ENCODE data around the gene CCDC57.
"Not testable (repeated sequence)": the region's sequence is repeated elsewhere in the genome, so short reads cannot be mapped to it uniquely, and the experiment has no call there.

The CCDC57 gene

DNA sequence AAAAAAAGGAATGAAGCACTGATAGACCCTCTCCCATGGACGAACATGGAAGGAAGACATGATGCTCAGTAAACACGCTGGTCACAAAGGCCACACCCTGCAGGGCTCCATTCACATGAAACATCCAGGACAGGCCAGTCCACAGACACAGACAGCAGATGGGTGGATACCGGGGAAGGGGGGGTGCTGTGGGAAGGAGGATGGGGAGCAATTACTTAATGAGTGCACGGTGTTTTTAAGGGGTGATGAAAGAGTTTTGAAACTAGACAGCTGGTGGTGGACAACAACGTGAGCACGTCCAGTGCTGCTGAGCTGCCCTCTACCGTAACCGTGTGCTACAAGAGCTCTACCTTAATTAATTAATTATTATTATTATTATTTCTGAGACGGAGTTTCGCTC is 10.2 kb upstream of the CCDC57 start:
- DNase-seq, result no peak

DNA sequence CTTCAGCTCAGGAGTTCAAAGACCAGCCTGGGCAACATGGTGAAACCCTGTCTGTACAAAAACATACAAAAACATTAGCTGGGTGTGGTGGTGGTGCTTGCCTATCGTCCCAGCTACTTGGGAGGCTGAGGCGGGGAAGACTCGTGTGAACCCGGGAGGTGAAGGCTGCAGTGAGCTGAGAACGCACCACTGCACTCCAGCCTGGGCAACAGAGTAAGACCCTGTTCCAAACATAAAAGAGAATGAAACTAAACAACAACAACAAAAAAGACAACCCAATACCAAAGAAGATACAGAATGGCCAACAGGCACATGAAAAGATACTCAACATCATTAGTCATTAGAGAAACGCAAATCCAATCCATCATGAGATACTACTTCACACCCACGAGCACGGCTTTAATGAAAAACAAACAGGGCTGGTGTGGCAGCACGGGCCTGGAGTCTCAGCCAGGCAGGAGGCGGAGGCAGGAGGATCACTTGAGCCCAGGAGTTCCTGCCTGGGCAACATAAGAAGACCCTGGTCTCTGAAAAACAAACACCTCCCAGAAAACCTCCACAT is 8.8 kb upstream of the CCDC57 start:
- DNase-seq, result no peak

DNA sequence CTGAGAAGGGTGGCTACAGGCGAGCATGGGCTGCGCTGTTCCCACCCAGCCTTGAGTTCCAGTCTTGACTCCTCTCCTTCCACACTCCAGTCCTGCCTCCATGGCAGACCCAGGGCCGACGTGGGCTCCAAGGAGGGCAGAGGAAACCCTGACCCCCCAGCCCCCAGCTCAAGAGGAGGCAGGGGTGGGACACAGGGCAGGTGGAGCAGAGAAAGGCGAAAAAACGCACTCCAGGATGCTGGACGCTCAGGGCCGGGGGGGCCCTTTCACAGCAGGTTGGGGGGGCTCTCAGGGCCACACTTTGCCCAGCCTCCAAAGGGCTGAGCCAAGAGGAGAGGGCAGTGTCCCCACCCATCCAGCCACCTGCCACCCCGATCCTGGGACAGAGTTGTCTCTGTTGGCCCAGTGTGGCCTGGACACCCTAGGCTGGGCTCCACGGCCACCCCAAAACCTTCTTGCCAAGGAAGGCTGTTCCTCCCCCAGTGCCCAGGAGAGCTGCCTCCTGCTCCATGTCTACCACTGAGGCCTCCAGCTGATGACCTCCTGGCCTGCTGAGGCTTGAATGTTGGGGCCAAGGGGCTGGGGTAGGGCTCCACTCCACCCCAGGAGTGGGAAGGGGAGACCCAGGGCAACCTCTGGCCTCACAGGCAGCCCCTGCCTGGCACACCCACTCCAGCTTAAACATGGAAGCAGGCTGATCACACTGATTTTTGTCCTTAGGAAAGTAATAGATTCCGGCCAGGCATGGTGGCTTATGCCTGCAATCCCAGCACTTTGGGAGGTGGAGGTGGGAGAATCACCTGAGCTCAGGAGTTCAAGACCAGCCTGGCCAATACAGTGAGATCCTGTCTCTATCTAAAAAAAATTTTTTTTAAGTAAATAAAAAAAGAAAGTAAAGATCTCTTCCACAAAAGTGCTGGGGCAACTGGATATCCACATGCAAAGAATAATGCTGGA is 7.4 kb upstream of the CCDC57 start:
- no peak for DNase-seq

GRCh38 chr17:82219083-82219482 is 6.4 kb upstream of the CCDC57 start:
- no peak for DNase-seq

- no peak for DNase-seq
These were observed 5.9 kb upstream of the CCDC57 start for GRCh38 chr17:82218349-82219075.

GRCh38 chr17:82217530-82218204 is 5.0 kb upstream of the CCDC57 start:
- peak; percentile 91 for DNase-seq

DNA sequence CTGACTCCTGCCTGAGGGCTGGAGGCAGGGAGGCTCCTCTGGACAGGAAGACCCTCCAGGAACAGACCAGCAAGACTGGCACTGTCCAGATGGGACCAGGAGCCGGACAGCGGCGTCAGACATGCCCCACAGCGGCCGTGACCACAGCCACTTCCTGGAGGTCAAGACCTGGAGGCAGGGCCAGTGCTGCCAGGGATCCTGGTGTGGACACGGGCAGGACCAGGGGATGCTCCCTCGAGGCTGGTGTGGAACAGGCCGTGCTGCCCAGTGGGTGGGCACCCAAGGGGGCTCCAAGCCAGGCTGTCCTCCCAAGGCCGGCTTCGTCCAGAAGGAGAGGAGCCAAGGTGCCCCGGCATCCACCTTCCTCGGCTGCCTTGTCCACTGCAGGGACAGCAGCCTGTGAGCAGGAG is 4.5 kb upstream of the CCDC57 start:
- DNase-seq, result no peak

DNA sequence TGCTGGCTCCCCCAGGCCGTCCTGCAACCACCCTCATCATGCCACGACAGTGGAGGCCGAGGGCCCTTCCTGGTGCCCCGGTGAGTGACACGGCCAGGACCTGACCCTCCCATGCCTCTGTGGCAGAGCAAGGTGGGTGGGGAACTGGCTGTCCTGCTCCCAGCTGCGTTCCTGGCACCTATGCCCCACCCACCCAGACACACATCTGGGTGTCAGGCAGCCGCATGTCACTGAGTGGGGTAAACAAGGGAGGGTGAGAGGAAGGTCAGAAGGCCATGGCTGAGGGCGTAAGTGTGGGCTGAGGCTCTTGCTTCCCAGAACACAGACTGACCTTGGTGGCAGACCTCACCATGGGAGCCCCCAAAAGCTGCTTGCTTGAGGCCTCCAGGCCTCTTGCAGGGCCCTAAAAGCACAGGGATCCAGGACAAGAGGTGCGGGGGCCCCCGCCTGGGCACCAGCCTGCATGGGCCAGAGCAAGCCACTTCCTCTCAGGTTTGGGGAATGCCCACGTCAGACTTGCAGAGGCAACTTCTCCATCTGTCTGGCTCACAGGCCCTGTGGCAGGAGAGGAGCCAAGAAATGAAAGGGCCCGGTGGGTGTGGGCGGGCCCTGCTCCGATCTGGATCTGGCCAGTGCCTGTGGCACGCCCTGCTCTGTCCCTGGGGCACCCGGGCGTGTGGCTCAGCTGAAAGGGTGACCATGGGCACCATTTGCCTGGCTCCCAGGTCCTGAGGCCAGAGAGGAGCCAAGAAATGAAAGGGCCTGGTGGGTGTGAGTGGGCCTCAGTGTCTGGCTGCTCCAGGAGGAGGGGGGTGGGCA is 3.9 kb upstream of the CCDC57 start:
- DNase-seq, result peak; percentile 78

GRCh38 chr17:82215972-82216300 is 3.3 kb upstream of the CCDC57 start:
- no peak for DNase-seq

DNA sequence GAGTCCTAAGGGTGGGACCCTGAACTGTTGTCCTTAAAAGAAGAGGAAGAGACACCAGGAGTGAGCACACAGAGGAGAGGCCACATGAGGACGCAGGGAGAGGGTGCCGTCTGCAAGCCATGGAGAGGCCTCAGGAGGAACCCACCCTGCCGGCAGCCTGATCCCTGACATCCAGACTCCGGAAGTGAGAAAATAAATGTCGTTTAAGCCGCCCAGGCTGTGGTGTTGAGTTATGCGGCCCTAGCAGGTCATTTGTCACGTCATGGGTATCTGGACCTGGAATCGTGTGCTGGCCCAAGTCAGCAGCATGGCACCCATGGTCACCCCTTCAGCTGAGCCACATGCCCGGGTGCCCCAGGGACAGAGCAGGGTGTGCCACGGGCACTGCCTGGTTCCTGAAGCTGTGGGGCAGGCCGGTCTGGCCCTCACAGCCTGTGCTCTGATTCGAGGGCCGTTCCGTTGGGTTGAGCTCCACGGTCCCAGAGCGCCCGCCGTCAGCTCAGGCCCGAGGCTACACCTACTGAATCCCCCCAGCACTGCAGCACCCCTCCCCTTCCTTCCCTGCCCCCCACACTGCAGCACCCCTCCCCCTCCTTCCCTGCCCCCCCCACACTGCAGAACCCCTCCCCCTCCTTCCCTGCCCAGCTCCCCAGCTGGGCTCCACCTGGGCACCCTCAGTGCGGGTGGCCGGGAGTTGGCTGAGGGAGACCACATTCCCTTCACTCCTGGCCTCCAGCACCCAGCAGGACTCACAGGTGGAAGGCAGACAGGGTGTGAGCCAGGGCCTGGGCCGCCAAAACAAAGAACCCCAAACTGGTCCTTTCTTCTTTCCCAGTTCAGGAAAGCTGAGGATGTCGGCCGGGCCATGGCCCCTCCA is 2.7 kb upstream of the CCDC57 start:
- peak; percentile 37 for DNase-seq

- no peak for DNase-seq
These were observed 1.5 kb upstream of the CCDC57 start for GRCh38 chr17:82214012-82214628.

DNA sequence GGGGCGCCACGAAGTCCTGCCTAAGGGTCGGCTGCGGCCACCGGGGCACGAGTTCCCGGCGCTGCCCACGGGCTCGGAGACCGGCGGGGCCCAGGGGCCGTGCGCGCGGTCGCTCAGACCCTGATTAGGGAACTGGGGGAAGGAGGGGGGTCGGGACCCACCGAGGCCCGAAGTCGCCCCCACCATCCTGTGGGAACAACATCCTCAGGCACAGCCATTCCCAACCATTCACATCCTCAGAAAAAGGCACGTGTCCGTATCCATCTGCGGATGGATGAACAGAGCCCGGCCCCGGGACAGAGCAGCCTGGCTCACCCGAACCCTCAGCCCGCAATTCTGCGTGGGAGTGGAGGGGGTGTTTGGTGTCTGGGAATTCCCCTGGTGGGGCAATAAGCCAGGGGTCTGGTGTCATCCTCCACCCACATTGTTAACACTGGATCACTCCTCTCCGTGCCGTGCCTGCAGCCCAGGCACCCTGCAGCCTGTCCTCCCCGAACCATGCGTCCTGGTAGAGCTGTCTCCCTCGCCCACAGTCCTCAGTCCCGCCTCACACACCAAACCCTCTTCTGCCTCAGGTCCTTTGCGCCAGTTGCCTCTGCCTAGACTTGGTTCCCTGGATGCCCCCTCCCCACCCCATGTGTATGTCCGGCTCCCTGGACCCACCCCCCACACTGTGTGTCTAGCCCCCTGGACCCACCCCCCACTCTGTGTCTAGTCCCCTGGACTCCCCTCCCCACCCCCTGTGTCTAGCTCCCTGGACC is 789 bp upstream of the CCDC57 start:
- DNase-seq, result peak; percentile 80

- not testable (repeated sequence) for DNase-seq
These were observed 2.0 kb downstream of the CCDC57 start for GRCh38 chr17:82210655-82211054.

DNA sequence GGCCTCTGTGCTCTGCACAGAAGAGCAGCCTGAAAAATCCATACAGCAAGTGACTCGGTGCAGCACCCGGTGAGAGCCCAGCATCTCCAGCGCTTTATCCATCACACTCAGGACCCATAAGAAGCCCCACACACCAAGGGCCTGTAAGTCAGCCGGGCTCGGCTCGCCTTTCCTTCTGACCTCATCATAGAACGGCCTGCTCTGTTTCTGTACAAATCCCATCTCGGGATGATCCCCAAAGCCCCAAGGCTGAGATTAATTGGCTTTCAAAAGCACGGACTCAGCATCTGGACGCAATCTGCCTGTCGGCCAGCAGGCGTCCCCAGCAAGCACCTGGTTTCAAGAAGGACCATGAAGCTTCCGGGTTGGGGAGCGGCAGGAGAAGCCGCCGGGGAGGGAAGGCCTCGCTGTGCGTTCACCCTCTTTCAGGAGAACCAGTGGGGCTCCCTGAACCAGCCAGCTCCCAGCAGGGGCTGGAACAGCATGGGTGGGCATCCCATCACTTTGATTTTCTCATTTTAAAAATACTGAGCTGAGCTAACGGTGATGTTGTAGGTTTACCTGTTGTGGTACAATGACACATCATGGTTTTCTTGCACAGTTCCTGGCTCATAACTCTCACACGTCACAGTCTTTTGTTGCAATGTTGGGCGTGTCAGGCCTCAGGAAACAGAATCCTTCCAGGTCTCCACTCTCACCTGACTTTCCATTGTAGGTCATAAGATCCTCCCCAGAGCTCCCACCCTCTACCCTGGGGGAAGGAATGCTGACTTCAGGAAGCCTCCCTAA is 6.7 kb downstream of the CCDC57 start:
- peak; percentile 85 for DNase-seq

DNA sequence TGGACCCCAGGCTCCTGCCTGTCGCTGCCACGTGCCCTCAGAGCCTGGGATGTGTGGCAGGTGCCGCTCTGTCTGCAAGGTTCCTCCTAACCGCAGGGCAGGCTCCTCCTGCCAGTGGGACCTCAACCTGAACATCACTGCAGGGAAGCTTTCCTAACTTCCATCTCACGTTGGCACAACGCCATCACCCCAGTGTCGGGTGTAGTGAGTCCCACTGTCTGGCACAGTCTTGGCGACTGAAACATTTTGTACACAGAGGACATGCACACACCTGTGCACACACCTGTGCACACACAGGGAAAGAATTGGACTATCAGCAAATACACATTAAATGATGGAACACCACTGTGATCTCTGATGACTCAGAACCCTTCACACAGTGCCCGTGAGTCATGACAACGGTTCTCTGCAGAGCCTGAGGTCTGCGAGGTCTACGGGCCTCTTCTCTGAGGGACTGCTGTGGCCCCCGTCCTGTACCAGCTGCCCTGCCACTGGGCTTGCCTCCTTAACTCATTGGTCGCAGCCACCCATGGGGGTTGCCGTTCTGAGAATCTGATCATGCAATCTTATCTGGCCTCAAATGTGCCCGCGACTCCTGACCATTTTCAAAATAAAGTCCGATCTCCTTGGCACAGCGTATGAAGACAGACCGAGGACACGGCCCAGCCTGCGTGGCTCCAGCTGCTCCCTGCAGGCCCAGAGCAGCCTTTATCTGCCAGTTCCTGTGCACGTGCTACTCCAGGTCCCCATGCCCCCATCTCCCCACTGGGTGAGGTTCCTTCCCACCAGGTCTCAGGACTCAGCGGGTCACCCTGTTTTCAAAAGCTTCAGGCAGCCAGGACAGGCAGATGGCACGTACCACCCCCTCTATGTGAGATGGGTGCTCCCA is 7.6 kb downstream of the CCDC57 start:
- peak; percentile 70 for DNase-seq

GRCh38 chr17:82203920-82204319 is 8.7 kb downstream of the CCDC57 start:
- DNase-seq, result no peak

GRCh38 chr17:82202981-82203380 is 9.7 kb downstream of the CCDC57 start:
- no peak for DNase-seq

GRCh38 chr17:82201498-82201910 is 11.1 kb downstream of the CCDC57 start:
- DNase-seq, result no peak

Measured in fibroblast of skin of abdomen (primary cell).